Measurements from ENCODE around the gene ZFP3. TPM values are rescaled to one million over a fixed set of nuclear protein-coding genes. Genes with fewer than 3 reads are reported as not detected.
"Not testable (repeated sequence)": the region's sequence is repeated elsewhere in the genome, so short reads cannot be mapped to it uniquely, and the experiment has no call there.

The ZFP3 gene
- polyA plus RNA-seq, 1 of the 3 experiments (the other 2 are of a cell fraction), result 1.5 TPM

DNA sequence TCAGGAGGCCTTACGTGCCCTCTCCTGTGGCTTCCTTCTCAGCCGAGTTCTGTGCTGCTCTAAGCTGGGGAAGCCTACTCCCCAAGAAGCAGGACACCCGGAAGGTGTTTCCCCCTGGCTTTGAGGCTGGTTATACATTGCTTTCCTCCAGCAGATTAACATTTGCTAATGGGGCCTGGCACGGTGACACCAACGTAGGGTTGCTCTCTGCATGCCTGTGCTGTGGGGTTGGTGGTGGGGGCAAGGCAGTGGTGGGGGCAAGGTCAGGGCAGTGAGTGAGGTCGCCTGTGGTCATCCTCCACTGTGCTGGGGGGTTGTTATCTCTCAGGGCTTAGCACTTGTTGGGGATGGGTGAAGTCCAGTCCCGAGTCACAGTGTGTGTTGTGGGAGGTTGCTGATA, 41.8 kb downstream of the ZFP3 start:
- no peak overlapping the region for H3K4me3 ChIP-seq (ENCODE audit: low read depth in 2 of 2, low read length in 1 of 2)
- H3K27me3 ChIP-seq (ENCODE audit: insufficient read depth), result peaks cover 13% of the 10 kb centered on the region; the same call in 1 of the 2 replicates
- no peak overlapping the region for H3K27ac ChIP-seq (ENCODE audit: low read depth in 2 of 2, low read length in 1 of 2)
- H3K9ac ChIP-seq, result no peak overlapping the region
- no peaks in the 10 kb centered on the region for H3K9me3 ChIP-seq
- no peak for DNase-seq
- no peaks in the 10 kb centered on the region; a peak in 1 of 4 replicates for H3K4me1 ChIP-seq (ENCODE audit: control insufficient read depth in 1 of 2, insufficient read depth in 2 of 2, low read depth in 1 of 2, low read length in 1 of 2)
- no peak overlapping the region for H3K4me2 ChIP-seq
- H3K79me2 ChIP-seq (ENCODE audit: insufficient read depth), result no peaks in the 10 kb centered on the region
- no peaks in the 10 kb centered on the region for H4K20me1 ChIP-seq (ENCODE audit: insufficient read depth)
- WGBS (ENCODE audit: low lambda C conversion rate), result 38% methylated on average over 4 of the region's 7 CpGs
- TF ChIP-seq, protein P1, sequence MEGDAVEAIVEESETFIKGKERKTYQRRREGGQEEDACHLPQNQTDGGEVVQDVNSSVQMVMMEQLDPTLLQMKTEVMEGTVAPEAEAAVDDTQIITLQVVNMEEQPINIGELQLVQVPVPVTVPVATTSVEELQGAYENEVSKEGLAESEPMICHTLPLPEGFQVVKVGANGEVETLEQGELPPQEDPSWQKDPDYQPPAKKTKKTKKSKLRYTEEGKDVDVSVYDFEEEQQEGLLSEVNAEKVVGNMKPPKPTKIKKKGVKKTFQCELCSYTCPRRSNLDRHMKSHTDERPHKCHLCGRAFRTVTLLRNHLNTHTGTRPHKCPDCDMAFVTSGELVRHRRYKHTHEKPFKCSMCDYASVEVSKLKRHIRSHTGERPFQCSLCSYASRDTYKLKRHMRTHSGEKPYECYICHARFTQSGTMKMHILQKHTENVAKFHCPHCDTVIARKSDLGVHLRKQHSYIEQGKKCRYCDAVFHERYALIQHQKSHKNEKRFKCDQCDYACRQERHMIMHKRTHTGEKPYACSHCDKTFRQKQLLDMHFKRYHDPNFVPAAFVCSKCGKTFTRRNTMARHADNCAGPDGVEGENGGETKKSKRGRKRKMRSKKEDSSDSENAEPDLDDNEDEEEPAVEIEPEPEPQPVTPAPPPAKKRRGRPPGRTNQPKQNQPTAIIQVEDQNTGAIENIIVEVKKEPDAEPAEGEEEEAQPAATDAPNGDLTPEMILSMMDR (IDR thresholded peaks at IDR 0.05), result no peak
- TF ChIP-seq TEAD4 (IDR thresholded peaks at IDR 0.05; ENCODE audit: borderline replicate concordance, insufficient read depth), result no peak
- TF ChIP-seq MXI1 (IDR thresholded peaks at IDR 0.05; ENCODE audit: low read depth, low read length), result no peak
- no peak for TF ChIP-seq RXRA (IDR thresholded peaks at IDR 0.05; ENCODE audit: borderline replicate concordance, low read depth)
- TF ChIP-seq, protein P2, sequence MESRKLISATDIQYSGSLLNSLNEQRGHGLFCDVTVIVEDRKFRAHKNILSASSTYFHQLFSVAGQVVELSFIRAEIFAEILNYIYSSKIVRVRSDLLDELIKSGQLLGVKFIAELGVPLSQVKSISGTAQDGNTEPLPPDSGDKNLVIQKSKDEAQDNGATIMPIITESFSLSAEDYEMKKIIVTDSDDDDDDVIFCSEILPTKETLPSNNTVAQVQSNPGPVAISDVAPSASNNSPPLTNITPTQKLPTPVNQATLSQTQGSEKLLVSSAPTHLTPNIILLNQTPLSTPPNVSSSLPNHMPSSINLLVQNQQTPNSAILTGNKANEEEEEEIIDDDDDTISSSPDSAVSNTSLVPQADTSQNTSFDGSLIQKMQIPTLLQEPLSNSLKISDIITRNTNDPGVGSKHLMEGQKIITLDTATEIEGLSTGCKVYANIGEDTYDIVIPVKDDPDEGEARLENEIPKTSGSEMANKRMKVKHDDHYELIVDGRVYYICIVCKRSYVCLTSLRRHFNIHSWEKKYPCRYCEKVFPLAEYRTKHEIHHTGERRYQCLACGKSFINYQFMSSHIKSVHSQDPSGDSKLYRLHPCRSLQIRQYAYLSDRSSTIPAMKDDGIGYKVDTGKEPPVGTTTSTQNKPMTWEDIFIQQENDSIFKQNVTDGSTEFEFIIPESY (IDR thresholded peaks at IDR 0.05; ENCODE audit: borderline replicate concordance, low read depth), result no peak
- no peak for TF ChIP-seq TAF1 (IDR thresholded peaks at IDR 0.05; ENCODE audit: borderline replicate concordance, low read depth, low read length)
- POLR2A ChIA-PET, result no interaction called here
- H3F3A ChIP-seq (replicated peaks; ENCODE audit: insufficient read depth), result no peaks in the 10 kb centered on the region
- H3K36me3 ChIP-seq (replicated peaks in 1 of 2; ENCODE audit: control insufficient read depth in 1 of 2, insufficient read depth in 2 of 2, low read length in 1 of 2), result no peaks in the 10 kb centered on the region
- CTCF ChIA-PET, result no interaction called here
- H2AFZ ChIP-seq (ENCODE audit: low read depth), result no peak overlapping the region
- H3K9me2 ChIP-seq, result no peaks in the 10 kb centered on the region

DNA sequence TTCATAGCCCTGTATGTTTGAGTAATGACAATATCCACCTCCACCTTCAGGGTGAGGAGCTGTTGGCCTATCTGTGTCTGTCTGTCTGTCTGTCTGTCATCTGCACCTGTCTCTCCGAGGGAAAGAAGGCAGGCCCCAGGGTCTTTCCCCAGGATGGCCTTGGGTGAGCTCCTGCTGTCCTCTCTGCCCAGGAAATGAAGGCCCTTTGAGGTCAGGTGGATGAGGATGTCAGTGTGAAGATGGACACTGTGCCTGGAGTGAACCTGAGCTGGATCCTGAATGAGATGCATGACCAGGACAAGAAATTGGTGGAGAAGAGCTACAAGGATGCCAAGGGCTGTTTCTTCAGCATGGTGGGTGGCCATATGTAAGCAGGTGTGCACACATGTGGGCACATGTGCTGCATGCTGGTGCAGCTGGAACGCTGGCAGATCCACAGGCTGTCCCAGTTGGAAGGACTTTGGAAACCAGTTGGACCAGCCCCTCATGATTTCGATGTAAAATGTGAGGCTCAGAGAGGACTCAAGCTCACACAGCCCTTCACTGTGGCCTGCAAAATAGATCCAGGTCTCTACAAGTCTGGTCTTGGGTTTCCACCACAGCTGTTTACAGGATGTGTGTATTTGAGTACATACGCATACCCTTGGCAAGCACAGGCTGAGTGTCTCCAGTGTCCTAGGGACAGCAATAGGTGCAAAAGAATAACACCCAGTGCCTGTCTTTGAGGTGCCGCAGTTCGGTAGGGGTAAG, 42.3 kb downstream of the ZFP3 start:
- H3K9me2 ChIP-seq, result not testable (repeated sequence)

More for the DNA sequence above, 42.3 kb downstream of the ZFP3 start:
- H3K9ac ChIP-seq; H2AFZ ChIP-seq (ENCODE audit: low read depth); H3K4me1 ChIP-seq (ENCODE audit: control insufficient read depth in 1 of 2, insufficient read depth in 2 of 2, low read depth in 1 of 2, low read length in 1 of 2); CTCF ChIA-PET; H3K4me3 ChIP-seq (ENCODE audit: low read depth in 2 of 2, low read length in 1 of 2); H3K4me2 ChIP-seq; H3K9me3 ChIP-seq; H3K27ac ChIP-seq (ENCODE audit: low read depth in 2 of 2, low read length in 1 of 2); H3K36me3 ChIP-seq (replicated peaks in 1 of 2; ENCODE audit: control insufficient read depth in 1 of 2, insufficient read depth in 2 of 2, low read length in 1 of 2); H4K20me1 ChIP-seq (ENCODE audit: insufficient read depth); POLR2A ChIA-PET; H3K79me2 ChIP-seq (ENCODE audit: insufficient read depth); DNase-seq; H3F3A ChIP-seq (replicated peaks; ENCODE audit: insufficient read depth): not testable (repeated sequence)
- 34% methylated on average over 4 of the region's 6 CpGs for WGBS (ENCODE audit: low lambda C conversion rate)
- H3K27me3 ChIP-seq (ENCODE audit: insufficient read depth), result peaks cover 13% of the 10 kb centered on the region; the same call in 1 of the 2 replicates
